HT1080 (cell line): ENCODE measurements around the gene DOLPP1. TPM values are rescaled to one million over a fixed set of nuclear protein-coding genes. Genes with fewer than 3 reads are reported as not detected.
A peak's percentile ranks its signal among the peaks of the same experiment; 100 is the strongest.

Source experiments
- DNase-seq: peaks from one replicate; pipeline ENCODE4 v3.0.0-alpha.2; 2015; ENCODE audit warnings: low read depth
- total RNA-seq: library from RNA; depleted of rRNA; stranded (reverse); fragments of >200 nt; shearing (Covaris generic); gene quantifications from 2 replicates; pipeline ENCODE4 v1.2.3, GENCODE V29; 2014

The DOLPP1 gene
- total RNA-seq, 1 experiment from 2014 or later = 23.8 TPM

DNA sequence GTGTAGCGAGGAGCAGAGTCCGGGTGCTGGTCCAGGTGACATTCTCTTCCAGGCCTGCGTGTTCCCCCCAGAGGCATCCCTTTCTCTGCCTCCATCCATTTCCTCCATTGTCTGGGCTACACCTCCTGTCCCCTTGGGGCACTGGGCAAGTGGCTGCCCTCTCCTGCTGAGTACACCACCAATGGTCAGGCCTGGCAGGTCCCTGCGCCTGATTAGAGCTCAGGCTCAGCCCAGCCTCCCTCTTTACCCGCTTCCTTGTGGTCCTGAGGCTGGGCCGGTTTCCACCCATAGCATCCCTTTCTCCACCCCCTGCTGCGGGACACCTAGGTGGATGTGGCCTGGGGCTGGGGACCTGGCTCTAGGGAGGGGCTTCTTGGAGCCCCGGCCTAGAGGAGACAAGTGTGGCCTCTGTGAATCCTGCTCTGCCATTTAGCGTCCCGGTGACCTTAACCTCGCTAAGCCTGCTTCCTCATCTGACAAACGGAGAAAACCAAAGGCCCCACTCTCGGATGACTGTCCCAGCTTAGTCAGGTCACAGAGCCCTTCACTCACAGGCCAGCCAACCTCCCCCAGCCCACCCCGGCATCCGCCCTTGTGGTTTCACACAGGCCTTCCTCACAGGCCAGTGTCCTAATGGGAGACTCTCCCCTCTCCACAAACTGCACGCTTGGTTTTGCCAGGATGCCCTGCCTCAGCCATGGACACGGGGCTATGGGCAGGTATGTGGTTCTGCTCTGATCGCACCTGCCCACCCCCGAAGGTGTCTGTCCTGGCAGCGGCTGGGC, 12.9 kb downstream of the DOLPP1 start:
- no peak for DNase-seq

GRCh38 chr9:129094387-129095169, 13.7 kb downstream of the DOLPP1 start:
- no peak for DNase-seq

GRCh38 chr9:129095170-129095667, 14.3 kb downstream of the DOLPP1 start:
- no peak for DNase-seq

- no peak for DNase-seq
Measured at GRCh38 chr9:129095908-129096307, 15.0 kb downstream of the DOLPP1 start.

GRCh38 chr9:129097671-129098306, 16.9 kb downstream of the DOLPP1 start:
- no peak for DNase-seq

DNA sequence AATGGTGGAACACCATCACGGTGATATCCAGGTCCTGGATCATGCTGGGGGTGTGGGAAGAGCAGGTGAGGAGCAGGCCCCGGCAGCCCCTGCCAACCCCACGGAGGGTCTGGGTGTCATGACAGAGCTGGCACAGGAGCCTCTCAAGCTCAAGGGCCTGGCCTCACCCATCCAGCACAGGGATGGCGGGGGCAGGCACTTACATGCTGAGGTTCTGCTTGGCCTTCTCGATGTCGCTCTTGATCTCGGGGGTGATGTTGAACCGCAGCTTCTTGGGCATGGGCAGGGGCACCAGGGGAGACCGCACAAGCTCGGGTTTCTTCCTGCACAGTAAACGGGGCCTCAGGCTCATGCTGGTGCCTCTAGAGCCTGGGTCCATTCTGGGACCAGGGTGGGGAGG, 17.4 kb downstream of the DOLPP1 start:
- DNase-seq = no peak

GRCh38 chr9:129100383-129101169, 19.7 kb downstream of the DOLPP1 start:
- DNase-seq = no peak

DNA sequence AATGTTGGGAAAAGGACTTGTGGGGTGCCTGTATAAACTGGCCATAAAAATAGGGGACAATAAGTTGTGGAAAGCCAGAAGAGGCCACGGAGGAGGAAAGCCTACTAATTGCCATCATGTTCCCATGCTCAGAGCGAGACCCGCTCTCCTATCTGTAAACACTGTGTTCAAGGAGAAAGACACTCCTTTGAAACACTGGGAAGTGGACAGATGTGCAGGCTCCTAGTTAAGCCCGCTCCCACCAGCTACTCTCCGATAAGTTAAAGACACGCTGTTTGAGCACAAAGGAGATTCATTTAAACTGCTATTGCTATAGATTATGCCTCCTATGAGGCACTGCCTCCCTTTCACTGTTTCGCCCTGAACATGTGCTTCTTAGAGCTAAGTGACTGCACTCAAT, 20.4 kb downstream of the DOLPP1 start:
- no peak for DNase-seq

GRCh38 chr9:129102095-129102525, 21.2 kb downstream of the DOLPP1 start:
- no peak for DNase-seq

GRCh38 chr9:129102791-129103594, 22.1 kb downstream of the DOLPP1 start:
- peak; percentile 36 for DNase-seq

DNA sequence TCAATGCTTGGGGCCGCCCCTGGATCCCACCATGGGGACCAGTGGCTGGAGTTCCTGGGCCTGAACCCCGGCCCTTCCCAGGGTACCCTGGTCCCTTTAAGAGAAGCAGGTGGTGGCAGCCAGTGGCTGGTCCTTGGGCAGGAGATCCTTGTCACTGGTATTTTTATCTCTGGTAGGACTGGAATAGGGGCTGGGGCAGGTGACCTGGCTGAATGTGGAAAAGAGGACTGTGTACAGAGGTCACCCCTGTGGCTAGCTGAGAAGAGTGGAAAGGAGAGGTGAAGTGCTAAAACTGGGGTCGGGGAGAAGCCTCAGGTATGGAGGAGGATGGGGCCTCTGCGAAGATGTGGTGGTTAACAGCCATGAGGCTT, 22.7 kb downstream of the DOLPP1 start:
- DNase-seq = no peak

DNA sequence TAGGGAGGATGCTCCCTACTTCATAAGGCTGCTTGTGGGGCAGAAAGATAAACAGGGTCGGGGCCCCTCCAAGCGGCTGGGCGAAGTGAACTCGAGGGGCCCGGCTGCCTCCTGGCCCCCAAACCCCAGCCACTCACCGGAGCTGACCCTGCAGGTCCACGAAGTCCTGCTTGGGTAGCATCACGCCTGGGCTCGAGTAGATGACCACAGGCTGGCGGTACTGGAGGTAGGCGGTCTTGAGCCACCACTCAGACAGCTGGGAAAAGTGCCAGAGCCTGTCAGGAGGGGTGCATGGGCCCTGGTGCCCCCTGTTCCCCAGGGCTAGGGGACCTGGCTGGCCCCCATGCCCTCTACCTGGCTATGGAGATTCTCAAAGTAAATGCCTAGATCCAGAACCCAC, 23.1 kb downstream of the DOLPP1 start:
- no peak for DNase-seq

- no peak for DNase-seq
Measured at GRCh38 chr9:129105857-129106694, 25.2 kb downstream of the DOLPP1 start.

- no peak for DNase-seq
Measured at GRCh38 chr9:129107651-129108050, 26.7 kb downstream of the DOLPP1 start.

DNA sequence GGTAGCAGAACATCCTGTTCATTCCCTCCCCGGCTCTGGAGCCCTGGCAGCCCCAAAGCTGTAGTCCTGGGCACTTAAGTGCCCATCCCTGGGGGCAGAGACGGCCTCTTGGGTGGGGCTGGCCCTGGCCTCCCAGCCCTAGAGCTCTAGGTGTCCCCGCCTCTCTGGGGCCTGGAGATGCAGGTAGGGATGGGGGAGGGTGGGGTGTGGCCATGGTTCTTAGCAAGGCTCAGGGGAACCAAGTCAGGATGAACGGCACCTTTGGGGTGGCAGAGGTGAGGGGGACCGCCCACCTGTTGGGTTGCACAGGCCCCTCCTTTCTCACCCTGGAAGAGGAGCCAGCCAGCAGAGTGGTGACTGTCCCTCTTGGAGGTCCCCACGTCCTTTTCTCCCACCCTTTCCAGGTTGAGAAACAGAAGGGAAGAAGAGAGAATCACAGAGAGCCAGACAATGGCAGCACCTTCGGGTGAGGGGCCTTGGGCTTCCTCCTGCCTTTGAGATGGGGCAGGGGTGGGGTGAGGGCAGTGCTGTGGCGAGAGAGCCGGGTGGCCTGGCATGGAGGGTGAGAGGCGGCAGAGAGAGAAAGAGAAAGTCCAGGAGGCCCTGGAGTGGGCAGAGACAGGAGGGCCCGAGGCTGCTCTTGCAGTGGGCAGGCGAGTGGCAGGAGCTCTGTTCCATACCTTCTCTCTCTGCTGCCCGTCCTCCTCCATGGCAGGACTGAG, 27.3 kb downstream of the DOLPP1 start:
- no peak for DNase-seq

DNA sequence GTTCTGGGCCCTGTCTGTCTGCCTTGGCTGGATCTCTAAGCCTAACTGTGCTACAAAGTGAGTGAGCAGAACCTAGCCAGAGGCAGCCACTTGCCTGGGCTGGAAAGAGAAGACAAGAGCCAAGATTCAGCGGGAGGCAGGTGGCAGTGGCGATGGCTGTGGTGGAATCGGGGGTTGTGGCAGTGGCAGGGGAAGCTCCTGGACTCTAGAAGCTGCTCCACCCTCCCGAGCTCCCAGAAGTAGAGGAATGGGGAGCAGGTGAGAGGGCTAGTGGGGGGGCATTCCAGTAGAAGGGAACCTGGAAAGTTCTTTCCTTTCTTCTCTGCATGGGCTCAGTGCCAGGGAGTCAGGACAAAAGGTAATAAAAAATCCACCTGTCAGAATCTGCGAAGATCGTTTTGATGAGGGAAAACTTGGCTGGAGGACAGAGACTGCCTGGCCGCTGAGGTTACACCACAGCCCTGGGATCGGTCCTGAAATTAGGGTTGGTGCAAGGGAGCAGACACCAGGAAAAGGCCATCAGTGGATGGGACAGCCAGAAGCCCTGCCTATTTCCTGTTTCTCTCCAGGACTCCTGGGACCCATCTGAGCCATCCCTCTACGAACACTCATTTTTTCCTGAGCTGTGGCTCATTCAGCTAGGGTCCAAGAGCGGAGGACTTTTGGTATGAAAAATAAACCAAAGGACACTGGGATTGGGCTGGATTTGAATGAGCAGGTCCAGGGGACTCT, 28.1 kb downstream of the DOLPP1 start:
- no peak for DNase-seq

DNA sequence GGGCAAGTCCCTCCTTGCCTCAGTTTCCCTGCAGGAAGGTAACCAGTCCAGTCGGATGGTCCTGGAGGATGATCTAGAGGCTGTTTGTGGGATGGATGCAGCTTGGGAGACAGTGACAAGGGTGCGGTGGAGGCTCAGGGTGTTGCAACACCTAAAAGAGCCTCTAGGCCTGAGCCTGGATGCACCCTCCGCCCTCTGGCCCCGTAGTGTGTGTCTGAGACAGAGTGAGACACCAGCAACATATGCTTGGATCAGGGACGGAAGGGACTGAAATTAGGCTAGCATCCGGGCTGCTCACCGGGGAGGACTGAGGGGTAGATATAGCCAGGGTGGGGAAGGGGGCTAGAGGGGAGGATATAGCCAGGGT, 28.6 kb downstream of the DOLPP1 start:
- DNase-seq = no peak
